Left renal pelvis (tissue), 4 donors: ENCODE results near the gene CIC. TPM values are rescaled to one million over a fixed set of nuclear protein-coding genes. Genes with fewer than 3 reads are reported as not detected.

ENCODE experiments used
- DNase-seq, 4 donors: peaks; one replicate each; pipeline ENCODE4 v3.0.0-alpha.2; 2013; ENCODE audit warnings: low read depth in 4 of 4, low spot score in 3 of 4
- polyA plus RNA-seq, 4 donors: library from polyadenylated mRNA; unstranded; fragments of 120-200 nt; gene quantifications; one replicate each; pipeline ENCODE4 v1.2.1, GENCODE V29; 2013; ENCODE audit not compliant: insufficient read length in 4 of 4

The CIC gene
- polyA plus RNA-seq, 4 donors, result 42.7 to 74.0 (median 54.3) TPM

DNA sequence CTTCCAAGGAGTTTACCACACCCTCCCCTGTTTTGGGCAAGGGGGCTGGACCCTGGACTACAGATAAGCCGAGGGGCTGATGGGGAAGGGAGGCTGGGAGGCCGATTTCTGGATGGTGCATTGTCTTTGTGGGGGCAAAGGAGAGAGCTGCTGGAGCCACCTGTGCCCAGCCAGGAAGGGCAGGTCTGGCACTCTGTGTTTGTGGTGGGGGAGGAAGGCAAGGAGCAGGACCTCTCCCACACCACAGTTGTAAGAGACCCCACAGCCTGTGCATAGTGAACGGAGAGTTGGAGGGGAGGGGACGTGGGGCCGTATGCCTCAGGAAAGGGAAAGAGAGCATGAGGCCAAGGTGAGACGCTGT, 16.9 kb downstream of the CIC start:
- no peak for DNase-seq

DNA sequence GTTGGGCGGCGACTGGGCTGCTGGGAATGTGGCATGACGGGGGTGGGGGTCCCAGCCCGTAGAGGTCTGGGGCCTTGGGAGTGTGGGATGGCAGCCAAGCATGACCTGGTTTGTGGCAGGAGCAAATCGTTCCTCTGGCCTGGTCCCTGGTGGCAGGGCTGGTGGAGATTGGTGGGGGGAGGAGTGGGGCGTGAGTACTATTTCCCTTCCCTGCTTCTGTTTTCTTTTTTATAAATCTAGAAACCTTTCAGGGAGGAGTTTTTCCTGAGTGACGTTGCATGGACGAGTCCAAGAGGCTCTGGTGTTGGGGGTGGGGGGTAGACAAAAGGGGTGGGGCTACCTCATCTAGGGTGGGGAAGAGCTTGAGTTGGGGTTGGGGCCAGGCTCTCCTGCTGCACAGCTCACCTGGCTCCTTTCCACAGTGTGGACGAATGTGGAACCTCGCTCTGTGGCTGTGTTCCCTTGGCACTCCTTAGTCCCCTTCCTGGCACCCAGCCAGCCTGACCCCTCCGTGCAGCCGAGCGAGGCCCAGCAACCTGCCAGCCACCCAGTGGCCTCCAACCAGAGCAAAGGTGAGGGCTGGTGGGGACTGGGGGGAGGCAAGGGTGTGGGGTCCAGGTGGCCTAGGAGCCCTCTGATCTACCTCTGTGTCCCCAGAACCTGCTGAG, 17.4 kb downstream of the CIC start:
- DNase-seq, result no peak

DNA sequence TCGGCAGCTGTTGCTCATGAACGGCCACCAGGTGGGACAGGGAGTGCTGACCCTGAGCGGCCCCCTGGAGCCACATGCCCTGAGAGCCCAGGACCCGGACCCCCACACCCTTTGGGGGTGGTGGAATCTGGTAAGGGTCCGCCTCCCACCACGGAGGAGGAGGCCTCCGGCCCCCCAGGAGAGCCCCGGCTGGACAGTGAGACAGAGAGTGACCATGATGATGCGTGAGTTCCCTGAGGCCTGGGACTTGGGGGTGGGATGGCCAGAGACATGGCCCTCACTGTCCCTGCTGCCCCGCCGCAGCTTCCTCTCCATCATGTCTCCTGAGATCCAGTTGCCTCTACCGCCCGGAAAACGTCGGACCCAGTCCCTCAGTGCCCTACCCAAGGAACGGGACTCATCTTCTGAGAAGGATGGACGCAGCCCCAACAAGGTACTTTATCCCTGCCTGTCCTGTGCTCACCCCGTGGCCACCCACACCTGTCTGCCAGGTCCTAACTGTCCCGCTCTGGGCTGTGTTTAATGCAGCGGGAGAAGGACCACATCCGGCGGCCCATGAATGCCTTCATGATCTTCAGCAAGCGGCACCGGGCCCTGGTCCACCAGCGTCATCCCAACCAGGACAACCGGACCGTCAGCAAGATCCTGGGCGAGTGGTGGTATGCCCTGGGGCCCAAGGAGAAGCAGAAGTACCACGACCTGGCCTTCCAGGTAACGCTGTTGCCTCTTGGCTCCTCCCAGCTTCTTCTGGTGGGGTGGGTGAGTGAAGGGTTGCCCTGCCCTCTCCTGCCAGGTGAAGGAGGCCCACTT, 18.2 kb downstream of the CIC start:
- no peak for DNase-seq

DNA sequence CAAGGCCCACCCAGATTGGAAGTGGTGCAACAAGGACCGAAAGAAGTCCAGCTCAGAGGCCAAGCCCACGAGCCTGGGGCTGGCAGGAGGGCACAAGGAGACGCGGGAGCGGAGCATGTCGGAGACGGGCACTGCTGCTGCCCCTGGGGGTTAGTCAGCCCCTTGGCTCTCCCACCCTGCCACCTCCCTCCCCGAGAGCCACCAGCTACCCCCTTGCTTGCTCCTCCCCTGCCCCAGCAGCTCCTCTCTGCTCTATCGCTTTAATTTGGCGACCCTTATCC, 18.7 kb downstream of the CIC start:
- no peak for DNase-seq

DNA sequence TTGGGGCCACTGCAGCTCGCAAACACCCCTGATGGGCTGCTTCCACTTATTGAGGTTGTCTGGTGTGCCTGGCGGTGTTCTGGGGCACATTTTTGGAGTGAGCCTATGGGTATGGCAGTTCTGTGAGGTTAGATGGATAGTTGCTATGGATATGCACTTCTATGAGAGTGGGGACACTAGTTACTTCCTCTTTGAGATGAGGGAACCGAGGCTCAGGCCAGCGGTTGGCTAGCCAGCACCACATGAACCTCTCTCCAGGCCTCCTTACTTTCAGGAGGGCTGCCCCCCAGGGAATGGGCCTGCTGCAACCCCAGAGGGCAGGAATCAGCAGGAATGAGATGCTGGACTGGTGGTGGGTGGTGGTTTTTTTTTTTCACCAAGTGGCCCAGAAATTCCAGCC, 19.3 kb downstream of the CIC start:
- DNase-seq, result no peak

DNA sequence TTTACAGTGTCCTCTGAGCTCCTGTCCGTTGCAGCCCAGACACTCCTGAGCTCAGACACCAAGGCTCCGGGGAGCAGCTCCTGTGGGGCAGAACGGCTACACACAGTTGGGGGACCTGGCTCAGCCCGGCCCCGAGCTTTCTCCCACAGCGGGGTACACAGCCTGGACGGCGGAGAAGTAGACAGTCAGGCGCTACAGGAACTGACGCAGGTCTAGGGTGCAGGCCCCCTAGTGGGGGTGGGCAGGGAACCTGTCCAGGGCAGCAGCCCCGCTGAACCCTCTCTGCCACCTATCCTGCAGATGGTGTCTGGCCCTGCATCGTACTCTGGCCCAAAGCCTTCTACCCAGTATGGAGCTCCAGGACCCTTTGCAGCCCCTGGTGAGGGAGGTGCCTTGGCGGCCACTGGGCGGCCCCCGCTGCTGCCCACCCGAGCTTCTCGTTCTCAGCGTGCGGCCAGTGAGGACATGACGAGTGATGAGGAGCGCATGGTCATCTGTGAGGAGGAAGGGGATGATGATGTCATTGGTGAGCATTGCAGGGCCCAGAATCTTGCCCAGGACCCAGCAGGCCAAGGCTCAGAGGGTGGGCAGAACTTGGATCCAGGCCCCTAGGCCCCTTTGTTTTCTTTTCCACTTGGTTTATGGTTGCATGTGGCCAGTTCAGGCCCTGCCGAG, 20.0 kb downstream of the CIC start:
- no peak for DNase-seq

DNA sequence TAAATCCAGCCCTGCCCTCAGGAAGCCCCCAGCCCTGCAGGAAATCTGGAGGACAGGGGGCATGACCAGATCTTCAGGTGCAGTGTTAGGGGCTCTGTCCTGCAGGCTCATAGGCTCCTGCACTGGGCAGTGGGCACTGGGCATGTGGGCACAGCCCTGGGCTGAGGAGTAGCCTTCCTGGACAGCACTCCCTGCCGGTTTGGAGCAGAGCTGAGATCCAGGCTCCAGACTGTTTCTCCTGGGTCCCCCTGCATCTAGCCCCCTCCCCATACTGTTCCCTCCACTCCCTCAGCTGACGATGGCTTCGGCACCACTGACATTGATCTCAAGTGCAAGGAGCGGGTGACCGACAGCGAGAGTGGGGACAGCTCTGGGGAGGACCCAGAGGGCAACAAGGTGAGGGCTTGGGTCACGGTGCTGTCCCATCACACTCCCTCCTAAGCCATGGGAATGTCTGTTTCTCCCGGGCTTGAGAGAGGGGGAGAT, 20.5 kb downstream of the CIC start:
- DNase-seq, result no peak

DNA sequence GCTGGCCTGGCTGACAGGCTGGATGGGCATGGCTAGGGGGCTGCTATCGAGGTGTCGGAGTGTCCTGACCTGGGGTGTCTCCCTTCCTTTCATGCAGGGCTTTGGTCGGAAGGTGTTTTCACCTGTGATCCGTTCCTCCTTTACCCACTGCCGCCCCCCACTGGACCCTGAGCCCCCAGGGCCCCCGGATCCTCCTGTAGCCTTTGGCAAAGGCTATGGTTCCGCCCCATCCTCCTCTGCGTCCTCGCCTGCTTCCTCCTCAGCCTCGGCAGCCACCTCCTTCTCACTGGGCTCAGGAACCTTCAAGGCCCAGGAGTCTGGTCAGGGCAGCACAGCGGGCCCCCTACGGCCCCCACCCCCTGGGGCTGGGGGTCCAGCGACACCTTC, 21.1 kb downstream of the CIC start:
- DNase-seq, result no peak

DNA sequence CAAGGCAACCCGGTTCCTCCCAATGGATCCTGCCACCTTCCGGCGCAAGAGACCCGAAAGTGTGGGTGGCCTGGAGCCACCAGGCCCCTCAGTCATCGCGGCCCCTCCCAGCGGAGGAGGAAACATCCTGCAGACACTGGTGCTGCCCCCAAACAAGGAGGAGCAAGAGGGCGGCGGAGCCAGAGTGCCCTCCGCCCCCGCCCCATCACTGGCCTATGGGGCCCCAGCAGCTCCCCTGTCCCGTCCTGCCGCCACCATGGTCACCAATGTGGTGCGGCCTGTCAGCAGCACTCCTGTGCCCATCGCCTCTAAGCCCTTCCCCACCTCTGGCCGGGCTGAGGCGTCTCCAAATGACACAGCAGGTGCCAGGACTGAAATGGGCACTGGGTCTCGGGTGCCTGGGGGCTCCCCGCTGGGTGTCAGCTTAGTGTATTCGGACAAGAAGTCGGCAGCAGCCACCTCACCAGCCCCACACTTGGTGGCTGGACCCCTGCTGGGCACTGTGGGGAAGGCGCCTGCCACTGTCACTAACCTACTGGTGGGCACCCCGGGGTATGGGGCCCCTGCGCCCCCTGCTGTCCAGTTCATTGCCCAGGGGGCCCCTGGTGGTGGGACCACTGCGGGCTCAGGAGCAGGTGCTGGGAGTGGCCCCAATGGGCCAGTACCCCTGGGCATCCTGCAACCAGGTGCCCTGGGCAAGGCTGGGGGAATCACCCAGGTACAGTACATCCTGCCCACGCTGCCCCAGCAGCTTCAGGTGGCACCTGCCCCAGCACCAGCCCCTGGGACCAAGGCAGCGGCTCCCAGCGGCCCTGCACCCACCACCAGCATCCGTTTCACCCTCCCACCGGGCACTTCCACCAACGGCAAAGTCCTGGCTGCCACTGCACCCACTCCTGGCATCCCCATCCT, 21.7 kb downstream of the CIC start:
- DNase-seq, result no peak

DNA sequence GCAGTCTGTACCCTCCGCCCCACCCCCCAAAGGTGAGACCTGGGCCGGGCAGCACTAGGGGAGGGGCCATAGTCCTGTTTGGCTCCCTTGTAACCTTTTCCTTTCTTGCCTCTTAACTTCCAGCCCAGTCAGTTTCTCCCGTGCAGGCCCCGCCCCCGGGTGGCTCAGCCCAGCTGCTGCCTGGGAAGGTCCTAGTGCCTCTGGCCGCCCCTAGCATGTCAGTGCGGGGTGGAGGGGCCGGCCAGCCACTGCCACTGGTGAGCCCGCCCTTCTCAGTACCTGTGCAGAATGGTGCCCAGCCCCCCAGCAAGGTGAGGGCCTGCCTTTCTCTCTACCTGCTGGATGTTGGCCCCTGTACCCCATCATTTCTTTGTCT, 22.4 kb downstream of the CIC start:
- no peak for DNase-seq

DNA sequence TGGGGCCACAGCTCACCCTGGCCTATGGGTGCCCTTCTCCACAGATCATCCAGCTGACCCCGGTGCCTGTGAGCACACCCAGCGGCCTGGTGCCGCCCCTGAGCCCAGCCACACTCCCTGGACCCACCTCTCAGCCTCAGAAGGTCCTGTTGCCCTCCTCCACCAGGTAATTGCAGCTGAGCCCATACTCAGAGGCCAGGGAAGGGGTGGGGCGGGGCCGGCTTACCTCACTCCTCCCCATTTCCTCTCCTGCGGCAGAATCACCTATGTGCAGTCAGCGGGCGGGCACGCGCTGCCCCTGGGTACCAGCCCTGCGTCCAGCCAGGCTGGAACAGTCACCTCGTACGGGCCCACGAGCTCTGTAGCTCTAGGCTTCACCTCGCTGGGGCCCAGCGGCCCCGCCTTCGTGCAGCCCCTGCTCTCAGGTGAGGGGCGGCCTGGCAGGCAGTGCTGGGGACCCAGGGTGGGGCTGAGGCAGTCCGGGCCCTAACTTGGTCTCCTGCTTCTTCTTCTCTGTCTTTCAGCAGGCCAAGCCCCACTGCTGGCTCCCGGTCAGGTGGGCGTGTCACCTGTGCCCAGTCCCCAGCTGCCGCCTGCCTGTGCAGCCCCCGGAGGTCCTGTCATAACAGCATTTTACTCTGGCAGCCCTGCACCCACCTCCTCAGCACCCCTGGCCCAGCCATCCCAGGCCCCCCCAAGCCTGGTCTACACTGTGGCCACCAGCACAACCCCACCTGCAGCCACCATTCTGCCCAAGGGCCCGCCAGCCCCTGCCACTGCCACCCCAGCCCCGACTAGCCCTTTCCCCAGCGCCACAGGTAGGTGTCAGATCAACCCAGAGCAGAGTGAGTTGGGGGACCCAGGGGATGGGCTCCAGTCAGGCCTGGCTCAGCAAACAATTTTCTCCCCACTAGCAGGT, 23.2 kb downstream of the CIC start:
- DNase-seq, result no peak

DNA sequence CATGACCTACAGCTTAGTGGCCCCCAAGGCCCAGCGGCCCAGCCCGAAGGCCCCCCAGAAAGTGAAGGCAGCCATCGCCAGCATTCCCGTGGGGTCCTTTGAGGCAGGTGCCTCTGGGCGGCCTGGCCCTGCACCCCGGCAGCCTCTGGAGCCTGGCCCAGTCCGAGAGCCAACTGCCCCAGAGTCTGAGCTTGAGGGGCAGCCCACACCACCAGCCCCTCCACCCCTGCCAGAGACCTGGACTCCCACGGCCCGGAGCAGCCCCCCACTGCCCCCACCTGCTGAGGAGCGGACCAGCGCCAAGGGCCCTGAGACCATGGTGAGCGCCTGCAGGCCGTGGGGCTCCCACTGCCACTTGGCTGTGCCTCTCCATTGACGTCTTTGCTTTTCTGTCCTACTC, 23.9 kb downstream of the CIC start:
- DNase-seq, result no peak

DNA sequence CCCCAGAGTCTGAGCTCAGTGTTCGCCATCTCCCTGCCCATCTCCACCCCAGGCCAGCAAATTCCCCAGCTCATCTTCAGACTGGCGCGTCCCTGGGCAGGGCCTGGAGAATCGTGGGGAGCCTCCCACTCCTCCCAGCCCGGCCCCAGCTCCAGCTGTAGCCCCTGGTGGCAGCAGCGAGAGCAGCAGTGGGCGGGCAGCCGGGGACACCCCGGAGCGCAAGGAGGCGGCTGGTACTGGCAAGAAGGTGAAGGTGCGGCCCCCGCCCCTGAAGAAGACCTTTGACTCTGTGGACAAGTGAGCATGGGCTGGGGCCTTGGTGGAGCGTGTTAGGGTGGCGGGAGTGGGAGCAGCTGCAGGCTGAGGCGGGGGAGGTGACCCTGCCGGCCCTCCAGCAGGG, 24.5 kb downstream of the CIC start:
- DNase-seq, result no peak

DNA sequence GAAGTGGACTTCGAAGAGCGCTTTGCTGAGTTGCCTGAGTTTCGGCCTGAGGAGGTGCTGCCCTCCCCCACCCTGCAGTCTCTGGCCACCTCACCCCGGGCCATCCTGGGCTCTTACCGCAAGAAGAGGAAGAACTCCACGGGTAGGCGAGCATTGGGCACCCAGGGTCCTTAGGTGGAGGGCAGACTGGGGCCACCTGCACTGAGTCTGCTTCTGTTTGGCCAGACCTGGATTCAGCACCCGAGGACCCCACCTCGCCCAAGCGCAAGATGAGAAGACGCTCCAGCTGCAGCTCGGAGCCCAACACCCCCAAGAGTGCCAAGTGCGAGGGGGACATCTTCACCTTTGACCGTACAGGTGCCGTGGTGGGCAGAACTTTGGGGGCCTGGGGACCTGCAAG, 24.9 kb downstream of the CIC start:
- no peak for DNase-seq

DNA sequence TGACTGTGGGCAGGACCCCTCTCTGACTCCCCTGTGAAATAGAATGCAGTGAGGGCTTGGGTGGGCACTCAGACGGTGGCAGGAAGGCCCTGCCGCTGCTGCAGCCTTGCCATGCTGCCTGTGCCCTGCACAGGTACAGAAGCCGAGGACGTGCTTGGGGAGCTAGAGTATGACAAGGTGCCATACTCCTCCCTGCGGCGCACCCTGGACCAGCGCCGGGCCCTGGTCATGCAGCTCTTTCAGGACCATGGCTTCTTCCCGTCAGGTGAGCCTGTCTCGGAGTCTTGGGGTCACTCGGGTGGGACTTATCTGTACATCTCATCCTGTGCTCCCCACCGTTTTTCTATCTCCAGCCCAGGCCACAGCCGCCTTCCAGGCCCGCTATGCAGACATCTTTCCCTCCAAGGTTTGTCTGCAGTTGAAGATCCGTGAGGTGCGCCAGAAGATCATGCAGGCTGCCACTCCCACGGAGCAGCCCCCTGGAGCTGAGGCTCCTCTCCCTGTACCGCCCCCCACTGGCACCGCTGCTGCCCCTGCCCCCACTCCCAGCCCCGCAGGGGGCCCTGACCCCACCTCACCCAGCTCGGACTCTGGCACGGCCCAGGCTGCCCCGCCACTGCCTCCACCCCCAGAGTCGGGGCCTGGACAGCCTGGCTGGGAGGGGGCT, 25.6 kb downstream of the CIC start:
- DNase-seq, result no peak

DNA sequence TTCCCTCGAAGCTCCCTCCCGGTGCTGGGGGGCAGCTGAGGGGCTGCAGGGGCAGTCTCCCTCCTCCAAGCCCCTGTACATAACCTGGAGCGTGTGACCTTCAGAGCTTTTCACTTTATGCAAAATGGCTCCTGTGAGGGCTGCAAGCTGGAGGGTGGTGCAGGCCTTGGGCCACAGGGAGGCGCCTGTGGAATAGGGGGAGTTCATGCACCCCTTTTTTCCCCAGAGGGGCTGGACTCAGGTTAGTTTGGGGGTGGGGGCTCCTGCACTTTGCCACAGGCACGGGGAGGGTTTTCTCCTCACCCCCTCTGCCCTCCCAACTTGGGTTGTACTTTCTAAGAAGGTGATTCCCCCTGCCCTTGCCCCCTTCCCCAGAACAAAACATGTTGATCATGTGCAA, 26.3 kb downstream of the CIC start:
- no peak for DNase-seq

DNA sequence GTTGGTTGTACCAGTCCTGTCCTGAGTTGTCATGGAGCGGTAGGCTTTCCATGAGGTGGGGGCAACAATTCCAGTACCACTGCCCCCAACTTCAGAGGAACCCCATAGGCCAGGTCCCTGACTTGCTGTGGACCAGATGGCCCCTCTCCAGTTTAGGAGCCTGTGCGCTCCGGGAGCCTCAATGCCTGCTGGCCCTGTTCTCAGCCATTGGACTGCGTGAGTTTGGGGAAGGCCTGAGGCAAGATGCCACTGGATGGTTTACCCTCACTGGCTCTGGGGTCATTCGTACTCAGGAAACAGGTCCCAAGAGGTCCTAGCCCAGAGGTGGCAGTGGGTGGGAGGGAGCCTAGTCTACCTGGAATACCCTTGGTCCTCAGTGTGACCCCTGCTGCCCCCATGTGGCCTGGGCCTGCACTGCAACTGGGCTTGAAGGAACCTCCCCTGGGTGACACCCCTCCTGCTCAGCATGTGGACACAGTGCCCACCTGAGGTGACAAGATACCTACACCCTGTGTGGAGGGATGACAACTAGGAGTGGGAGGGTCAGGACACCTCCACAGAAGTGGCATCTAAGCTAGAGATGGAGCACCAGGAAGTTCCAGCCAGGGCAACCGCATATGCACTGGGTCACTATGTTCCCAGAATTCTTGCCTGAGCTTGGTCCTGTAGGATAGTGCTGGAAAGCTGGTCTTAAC, 26.9 kb downstream of the CIC start:
- DNase-seq, result no peak

DNA sequence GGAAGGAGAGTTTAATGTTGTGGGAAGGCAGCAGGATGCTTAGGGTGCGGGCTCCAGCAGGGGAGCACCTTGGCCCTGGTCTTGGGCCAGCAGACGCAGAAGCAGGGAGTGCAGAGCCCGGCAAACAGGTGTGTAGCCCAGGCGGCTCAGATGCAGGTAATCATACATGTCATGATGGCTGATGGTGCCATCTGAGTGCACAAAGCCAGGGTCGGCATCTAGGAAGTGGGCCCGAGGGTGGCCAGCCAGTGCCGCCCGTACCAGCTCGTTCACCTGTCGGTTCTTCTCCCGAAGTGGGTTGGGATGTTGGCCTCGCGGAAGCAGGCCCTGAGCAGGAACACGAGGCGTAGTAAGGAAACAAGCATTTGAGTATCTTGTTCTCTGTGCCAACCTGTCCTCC, 28.0 kb downstream of the CIC start:
- no peak for DNase-seq

DNA sequence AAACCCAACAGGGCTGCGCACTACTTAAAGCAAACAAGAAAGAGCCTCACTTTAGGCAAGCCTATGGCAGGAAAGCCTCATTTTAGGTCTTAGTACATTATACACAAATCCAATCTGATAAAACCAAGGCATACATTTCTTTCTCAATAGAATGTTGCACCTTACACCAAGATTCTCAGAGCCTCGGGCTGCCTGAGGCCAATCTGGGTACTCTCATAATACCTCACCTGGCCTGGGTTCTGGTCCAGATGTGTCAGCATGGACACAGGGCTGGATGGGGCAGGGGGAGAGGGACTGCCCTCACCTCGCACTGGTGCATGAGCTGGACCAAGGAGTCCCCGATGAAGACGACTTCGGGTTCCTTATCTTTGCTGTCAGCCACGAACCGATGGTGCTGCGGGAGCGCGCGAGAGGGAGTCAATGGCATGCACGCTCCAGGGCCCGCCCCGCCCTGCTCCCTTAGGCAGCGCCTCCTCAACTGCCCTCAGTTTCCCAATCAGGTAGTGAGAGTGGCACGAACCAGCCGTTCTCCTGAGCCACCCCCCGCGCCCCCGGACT, 32.7 kb downstream of the CIC start, which contains the start of gene PRR19:
PRR19 (plus strand) TSS at position 487 of the 558 bp plus-strand sequence. CDS start 7,453 bp downstream, outside the sequence.
- DNase-seq, result no peak
